ENCODE data around the gene ARFRP1.
A peak's percentile ranks its signal among the peaks of the same experiment; 100 is the strongest.

Gene ARFRP1

DNA sequence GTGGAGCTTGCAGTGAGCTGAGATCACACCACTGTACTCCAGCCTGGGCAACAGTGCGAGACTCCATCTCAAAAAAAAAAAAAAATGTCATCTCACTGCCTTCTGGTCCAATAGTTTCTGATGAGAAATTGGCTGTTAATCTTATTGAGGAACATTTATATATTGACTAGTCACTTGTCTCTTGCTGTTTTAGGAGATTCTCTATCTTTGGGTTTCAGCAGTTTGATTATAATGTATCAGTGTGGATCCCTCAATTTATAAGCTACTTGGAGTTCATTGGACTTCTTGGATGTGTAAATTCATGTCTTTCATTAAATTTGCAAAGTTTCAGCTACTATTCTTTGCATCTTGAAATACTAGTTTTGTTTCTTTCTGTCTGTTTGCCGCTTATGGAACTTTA lies 11.2 kb upstream of the ARFRP1 start:
- TF ChIP-seq, protein P1, sequence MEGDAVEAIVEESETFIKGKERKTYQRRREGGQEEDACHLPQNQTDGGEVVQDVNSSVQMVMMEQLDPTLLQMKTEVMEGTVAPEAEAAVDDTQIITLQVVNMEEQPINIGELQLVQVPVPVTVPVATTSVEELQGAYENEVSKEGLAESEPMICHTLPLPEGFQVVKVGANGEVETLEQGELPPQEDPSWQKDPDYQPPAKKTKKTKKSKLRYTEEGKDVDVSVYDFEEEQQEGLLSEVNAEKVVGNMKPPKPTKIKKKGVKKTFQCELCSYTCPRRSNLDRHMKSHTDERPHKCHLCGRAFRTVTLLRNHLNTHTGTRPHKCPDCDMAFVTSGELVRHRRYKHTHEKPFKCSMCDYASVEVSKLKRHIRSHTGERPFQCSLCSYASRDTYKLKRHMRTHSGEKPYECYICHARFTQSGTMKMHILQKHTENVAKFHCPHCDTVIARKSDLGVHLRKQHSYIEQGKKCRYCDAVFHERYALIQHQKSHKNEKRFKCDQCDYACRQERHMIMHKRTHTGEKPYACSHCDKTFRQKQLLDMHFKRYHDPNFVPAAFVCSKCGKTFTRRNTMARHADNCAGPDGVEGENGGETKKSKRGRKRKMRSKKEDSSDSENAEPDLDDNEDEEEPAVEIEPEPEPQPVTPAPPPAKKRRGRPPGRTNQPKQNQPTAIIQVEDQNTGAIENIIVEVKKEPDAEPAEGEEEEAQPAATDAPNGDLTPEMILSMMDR (IDR thresholded peaks at IDR 0.05; ENCODE audit: extremely low read depth, missing control alignments) = no peak

DNA sequence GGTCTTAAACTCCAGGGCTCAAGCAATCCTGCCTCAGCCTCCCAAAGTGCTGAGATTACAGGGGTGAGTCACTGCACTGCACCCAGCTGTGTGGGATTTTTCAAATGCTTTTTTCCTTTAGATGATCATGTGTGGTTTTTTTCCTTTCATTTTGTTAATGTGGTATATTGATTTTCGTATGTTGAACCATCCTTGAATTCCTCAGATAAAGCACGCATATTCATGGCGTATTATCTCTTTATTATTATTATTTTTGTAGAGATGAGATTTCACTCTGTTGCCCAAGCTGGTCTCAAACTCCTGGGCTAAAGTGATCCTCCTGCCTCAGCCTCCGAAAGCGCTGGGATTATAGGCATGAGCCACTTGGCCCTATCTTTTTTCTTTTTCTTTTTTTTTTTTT lies 7.1 kb upstream of the ARFRP1 start:
- no peak for DNase-seq (ENCODE audit: low spot score)
- TF ChIP-seq, protein P1 (IDR thresholded peaks at IDR 0.05; ENCODE audit: extremely low read depth, missing control alignments) = no peak

More for the DNA sequence above, 11.2 kb upstream of the ARFRP1 start:
- DNase-seq (ENCODE audit: low spot score) = no peak

DNA sequence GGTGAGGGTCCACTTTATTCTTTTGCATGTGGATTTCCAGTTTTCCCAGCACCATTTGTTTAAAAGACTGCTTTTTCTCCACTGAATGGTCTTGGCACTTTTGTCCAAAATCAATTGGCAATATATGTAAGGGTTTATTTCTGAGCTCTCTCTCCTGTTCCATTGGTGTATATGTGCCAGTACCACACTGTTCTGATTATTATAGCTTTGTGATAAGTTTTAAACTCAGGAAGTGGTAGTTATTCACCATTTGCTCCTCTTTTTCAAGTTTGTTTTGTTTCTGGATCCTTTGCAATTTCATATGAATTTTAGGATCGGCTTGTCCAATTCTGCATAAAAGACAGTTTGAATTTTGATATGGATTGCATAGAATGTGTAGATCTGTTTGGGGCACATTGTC lies 4.4 kb upstream of the ARFRP1 start:
- TF ChIP-seq, protein P1 (IDR thresholded peaks at IDR 0.05; ENCODE audit: extremely low read depth, missing control alignments) = no peak
- DNase-seq (ENCODE audit: low spot score) = no peak

DNA sequence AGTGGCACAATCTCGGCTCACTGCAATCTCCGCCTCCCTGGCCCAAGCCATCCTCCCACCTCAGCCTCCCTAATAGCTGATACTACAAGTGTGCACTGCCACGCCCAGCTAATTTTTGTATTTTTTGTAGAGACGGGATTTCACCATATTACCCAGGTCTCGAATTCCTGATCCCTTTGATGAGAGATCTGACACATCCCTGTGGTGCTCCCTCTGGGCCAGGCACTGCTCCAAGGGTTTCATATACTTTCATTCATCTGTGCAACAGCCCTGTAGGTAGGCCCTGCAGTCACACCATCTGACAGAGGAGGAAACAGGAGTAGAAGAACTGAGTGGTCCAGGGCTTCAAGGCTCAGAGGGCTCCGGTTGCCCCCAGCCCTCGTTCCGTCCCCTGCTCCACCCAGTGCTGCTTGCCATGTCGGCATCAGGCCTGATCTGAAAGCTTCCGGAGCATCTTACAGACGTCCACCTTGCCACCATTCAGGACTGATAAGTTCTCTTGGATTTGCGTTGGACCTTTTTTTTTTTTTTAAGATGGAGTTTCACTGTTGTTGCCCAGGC lies 3.4 kb upstream of the ARFRP1 start:
- no peak for DNase-seq (ENCODE audit: low spot score)
- TF ChIP-seq, protein P1 (IDR thresholded peaks at IDR 0.05; ENCODE audit: extremely low read depth, missing control alignments) = no peak

DNA sequence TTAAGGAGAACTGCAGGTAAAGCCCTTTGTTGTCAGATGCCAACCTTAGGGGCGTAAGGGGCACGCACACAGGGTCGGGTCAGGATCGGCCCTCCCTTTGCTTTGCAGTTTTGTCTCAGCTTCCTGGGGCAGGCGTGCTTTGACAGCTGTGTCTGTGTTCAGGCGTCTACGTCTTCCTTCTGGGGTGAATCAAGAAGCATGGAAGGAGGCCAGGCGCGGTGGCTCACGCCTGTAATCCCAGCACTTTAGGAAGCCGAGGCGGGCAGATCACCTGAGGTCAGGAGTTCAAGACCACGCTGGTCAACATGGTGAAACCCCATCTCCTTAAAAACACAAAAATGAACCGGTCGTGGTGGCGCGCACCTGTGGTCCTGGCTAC lies 1.4 kb upstream of the ARFRP1 start:
- no peak for DNase-seq (ENCODE audit: low spot score)
- TF ChIP-seq, protein P1 (IDR thresholded peaks at IDR 0.05; ENCODE audit: extremely low read depth, missing control alignments) = no peak

DNA sequence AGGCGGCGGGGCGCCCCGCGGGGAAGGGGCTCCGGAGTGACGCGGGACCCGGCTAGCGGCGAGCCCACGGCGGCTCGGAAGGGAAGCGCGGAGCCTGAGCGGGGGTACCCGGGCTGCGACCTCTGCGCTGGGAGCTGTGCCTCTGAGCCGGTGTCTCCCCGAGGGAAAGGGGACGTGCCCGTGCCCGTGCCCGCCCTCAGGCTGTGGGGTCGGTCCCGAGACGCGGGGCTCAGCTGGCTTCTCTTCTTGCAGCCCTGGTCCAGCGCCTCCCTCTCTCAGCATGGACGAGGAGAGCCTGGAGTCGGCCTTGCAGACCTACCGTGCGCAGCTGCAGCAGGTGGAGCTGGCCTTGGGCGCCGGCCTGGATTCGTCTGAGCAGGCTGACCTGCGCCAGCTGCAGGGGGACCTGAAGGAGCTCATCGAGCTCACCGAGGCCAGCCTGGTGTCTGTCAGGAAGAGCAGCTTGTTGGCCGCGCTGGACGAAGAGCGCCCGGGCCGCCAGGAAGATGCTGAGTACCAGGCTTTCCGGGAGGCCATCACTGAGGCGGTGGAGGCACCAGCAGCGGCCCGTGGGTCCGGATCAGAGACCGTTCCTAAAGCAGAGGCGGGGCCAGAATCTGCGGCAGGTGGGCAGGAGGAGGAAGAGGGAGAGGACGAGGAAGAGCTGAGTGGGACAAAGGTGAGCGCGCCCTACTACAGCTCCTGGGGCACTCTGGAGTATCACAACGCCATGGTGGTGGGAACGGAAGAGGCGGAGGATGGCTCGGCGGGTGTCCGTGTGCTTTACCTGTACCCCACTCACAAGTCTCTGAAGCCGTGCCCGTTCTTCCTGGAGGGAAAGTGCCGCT lies 749 bp upstream of the ARFRP1 start:
- no peak for DNase-seq (ENCODE audit: low spot score)
- TF ChIP-seq, protein P1 (IDR thresholded peaks at IDR 0.05; ENCODE audit: extremely low read depth, missing control alignments) = no peak

DNA sequence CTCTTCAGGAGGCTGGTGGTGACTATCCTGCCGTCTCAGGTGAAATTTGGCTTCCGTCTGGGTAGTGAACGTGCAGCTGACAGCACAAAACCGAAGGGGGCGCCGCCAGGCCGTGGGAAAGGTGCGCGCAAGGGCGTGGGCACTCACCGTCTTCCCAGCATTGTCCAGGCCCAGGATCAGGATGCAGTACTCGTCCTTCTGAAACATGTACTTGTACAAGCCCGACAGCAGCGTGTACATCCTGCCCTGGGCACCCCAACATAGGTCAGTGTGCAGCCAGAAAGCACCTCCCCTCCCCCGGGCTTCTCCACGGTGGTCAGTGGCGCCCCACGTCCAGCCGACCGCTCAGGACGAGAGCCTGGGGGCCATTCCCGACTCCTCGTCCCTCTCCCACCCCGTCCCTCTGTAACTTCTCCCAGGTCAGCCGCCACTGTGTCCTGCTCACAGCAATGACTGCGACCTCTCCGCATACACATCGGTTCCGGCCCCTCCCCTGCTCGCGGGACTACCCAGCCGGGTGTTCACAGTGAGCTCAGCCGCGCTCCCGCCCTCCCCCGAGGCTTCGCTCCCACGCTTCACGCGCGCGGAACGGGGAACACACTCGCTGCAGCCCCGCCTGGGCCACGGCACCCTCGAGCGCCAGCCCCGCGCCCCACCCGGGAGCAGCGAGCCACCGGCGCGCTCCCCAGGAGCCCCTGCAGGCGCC lies 771 bp downstream of the ARFRP1 start:
- TF ChIP-seq, protein P1 (IDR thresholded peaks at IDR 0.05; ENCODE audit: extremely low read depth, missing control alignments) = peak; percentile 62
- DNase-seq (ENCODE audit: low spot score) = peak; percentile 80
